ENCODE data around the gene RASA3.
A peak's percentile ranks its signal among the peaks of the same experiment; 100 is the strongest.

Gene RASA3

DNA sequence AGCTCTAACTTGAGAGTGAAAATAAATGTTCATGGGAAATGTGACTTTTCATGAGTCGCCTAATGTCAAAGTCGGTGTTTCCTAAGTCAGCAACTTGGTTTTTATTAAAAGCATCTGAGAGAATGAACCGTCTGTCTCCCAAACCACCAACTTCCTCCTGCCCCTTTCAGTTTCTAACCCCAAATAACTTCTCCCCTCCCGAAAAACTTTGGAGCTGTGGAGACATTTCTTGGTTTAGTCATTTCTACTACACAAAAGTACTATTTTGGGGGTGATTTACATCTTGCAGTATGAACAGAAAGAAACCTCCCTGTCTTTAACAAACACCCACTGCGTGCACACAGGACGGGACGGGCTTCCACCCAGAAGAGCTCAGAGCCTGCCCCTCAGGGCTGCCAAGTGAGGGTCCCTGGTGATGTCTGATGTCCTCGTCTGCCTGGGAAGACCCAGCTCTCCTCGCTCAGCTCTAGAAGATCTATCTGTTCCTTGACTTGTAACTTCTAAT lies 65.0 kb downstream of the RASA3 start:
- peak in 1 of 2 experiments; percentile 59 for DNase-seq (ENCODE audit: low read depth in 2 of 2)

GRCh38 chr13:114066956-114067355 lies 65.5 kb downstream of the RASA3 start:
- DNase-seq (ENCODE audit: low read depth in 2 of 2): no peak

- no peak for DNase-seq (ENCODE audit: low read depth in 2 of 2)
These were observed 66.3 kb downstream of the RASA3 start for GRCh38 chr13:114065926-114066774.

- peak; percentile 90 to 92 for DNase-seq (ENCODE audit: low read depth in 2 of 2)
These were observed 67.1 kb downstream of the RASA3 start for GRCh38 chr13:114065141-114065925.

DNA sequence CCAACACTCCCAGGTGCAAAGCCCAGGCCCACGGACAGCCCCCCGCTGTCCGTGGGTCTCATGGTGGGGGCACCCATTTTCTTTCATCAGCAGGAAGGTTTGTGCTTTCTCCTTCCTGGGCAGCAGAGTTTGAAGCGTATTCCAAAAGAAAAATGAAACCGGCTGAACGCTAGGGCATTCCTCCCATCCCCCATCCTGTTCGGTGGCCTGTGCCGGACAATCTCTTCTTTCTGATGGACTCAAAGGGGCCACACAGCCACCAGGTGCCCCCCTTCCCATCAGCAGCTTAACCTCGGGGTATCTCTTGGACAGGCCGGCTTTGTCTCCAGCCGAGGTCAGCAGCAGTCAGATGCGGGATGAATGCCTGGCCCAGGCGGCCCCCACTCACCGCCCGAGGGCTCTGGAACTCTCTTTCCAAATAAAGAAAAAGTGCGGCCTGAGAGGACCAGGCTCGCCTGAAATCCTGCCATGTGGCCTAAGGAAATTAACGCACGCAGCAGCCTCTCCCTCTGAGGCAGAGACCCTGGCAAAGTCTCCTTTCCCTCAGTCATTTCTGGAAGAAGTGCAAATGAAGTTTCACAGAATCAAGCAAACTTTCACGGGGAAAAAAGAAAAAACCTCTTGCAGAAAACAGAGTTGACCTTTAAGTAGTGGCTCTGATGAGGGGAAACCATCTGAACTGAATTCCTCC lies 67.8 kb downstream of the RASA3 start:
- DNase-seq (ENCODE audit: low read depth in 2 of 2): no peak

- DNase-seq (ENCODE audit: low read depth in 2 of 2): peak in 1 of 2 experiments; percentile 40
These were observed 68.6 kb downstream of the RASA3 start for GRCh38 chr13:114063545-114064449.

DNA sequence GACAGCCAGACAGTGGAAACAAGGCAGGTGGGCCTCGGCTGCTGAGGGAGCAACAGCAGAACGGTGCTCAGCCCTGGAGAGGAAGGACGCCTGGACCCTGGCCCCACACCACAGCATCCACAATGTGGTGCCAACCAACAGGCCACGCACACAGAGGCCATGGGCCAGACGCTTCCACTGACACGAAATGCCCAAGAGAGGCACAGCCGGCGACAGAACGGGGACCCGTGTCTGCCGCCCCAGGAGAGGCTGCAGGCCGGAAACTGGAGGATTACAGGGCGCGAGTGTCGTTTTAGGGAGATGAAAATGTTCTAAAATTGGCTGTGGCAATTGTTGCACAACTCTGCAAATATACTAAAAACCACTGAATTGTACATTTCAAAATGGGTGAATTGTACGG lies 69.7 kb downstream of the RASA3 start:
- no peak for DNase-seq (ENCODE audit: low read depth in 2 of 2)

- DNase-seq (ENCODE audit: low read depth in 2 of 2): no peak
These were observed 70.1 kb downstream of the RASA3 start for GRCh38 chr13:114062341-114062740.

- DNase-seq (ENCODE audit: low read depth in 2 of 2): no peak
These were observed 70.7 kb downstream of the RASA3 start for GRCh38 chr13:114061744-114062143.

DNA sequence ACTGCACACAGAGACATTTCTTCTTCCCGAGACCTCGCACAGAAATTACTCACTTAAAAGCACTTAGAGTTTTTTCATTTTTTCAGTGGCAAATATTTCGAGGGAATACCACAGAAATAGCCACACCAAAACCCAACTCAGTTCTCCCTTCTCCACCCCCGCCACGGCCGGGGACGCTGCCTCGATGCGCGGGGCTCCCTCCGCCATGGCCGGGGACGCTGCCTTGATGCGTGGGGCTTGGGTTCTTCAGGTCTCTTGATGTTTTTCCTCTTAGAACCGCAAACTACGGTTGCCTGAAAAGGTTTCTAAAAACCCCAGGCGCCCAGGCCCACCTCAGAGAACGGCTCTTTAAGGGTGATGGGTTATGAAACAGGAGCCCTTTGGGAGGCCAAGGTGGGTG lies 71.4 kb downstream of the RASA3 start:
- no peak for DNase-seq (ENCODE audit: low read depth in 2 of 2)

DNA sequence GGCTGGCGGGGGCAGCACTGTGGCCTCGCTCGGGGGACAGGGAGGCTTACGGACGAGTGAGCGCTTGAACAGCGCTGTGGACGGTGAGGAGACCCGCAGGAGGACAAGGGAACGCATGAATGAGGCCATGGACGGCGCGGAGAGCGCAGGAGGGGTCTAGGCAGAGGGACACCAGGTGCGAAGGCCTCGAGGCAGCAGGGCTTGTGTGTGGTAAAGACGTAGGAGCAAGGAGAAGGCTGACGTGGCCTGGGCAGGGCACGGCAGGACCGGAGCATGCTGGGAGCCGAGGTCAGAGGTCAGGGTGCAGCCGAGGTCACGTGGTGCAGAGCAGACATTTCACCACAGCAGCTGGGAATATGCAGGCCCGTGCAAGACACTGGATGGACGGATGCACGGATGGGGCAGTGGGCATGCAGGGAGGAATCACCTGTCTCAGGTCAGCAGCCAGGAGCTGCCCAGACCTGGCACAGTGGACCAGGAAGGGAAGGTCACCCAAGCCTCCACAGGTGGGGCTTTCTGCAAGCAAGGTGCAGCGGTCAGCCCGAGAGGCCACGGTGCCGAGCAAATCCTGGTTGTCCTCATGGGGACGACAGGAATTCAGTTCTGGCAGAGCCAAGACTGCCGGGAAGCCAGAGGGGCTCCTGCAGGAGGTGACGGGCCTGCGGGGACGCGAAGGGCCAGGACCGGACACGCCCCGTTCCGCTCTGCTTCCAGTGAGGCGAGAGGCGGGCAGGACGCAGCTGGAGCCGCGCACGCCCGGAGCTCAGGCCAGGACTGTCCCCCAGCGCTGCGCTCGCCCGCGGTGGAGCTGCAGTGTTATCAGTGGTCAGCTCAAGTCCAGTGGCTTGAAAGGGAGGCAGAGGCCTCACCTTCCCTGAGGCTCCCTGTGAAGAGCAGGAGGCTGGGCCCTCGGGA lies 72.2 kb downstream of the RASA3 start:
- DNase-seq (ENCODE audit: low read depth in 2 of 2): no peak

DNA sequence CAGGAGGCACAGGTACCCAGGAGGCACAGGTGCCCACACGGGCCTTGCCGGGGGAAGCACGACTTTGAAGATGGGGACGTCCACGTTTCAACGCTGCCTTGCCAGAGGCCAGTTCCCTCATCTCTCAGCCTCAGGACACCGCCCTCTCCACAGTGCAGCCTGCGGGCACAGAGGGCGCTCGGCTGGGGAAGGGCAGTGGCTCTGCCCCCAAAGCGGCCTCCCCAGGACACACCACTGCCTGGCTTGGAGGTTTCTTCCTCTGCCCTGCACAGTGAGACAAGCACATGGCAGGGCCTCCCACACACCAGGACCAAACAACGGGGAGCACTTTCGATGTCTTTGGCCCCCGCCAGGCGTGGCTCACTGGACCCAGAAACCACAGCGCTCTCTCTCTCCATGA lies 73.0 kb downstream of the RASA3 start:
- no peak for DNase-seq (ENCODE audit: low read depth in 2 of 2)

- DNase-seq (ENCODE audit: low read depth in 2 of 2): no peak
These were observed 74.2 kb downstream of the RASA3 start for GRCh38 chr13:114058051-114058867.

DNA sequence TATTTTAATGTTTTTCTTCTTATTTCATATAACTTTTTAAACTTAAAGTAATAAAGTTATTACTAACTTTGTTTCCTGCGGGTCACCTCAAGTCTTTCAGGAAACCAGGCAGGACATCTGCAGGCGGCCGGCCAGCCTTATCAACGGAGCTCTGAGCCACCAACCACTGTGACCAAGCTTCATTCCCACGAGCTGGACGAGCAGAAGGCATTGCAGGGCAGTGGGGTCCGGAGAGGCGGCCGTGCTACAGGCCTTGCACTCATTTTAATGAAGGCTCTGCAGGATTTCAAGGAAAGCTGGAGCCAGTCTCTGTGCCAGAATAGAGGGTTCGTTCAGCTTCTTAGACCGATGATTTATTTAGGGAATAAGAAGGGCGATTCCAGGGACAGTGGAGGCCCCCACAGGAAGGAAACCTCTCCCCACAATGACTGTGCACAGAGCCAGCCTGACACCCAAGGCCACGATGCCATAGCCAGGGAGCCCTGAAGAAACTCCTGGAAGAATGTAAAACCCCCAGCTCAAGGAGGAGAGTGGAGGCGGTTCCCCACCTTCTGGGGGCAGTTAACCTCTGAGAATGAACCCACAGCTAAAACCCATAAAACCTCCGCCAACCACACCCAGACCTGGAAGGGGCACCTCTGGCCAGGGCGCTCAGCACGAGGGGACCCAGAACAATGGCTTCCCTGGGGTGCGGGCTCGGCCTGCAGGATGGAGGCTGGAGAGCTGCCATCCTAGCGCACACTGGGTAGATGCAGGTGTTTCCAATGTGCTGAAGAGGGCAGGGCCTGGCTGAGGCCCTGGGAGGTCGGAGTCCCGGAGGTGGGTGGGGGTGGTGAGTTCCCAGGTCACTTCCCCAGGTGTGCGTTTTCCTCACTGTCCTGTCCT lies 75.0 kb downstream of the RASA3 start:
- no peak for DNase-seq (ENCODE audit: low read depth in 2 of 2)

DNA sequence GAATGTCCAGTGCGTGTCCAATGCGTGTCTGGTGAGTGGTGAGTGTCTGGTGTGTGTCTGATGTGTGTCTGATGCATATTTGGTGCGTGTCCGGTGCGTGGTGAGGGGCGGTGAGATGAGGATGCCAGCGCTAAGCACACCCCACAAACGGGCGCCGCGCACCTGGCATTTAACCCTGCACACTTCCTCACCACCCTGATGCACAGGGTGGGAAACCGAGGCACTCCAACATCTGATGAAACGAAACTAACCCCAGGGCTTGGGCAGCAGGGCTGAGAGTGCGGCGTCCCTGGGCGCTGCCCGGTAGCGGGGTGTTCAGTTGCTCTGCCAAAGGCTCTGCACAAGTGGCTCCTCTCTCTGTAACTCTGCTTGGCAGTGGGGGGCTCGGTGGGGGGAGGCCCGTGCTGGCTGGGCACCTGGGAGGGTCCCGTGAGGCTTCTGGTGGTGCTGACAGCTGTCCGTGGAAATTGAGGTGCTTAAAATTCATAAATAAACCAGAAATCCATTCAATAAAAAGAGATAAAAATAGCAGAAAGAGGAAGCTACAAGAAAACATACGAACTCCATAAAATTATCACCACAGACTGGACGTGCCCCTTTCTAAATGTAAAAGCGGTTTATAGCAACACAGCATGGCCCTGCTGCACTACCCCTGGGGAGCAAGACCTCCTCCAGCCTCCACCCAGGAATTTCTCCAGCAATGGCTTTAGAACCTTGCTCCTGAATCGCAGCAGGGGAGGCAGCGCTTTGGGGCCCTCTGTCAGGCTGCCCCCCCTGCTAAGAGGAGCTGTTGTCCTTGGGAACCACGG lies 76.0 kb downstream of the RASA3 start:
- no peak for DNase-seq (ENCODE audit: low read depth in 2 of 2)

- DNase-seq (ENCODE audit: low read depth in 2 of 2): no peak
These were observed 76.7 kb downstream of the RASA3 start for GRCh38 chr13:114055766-114056165.

DNA sequence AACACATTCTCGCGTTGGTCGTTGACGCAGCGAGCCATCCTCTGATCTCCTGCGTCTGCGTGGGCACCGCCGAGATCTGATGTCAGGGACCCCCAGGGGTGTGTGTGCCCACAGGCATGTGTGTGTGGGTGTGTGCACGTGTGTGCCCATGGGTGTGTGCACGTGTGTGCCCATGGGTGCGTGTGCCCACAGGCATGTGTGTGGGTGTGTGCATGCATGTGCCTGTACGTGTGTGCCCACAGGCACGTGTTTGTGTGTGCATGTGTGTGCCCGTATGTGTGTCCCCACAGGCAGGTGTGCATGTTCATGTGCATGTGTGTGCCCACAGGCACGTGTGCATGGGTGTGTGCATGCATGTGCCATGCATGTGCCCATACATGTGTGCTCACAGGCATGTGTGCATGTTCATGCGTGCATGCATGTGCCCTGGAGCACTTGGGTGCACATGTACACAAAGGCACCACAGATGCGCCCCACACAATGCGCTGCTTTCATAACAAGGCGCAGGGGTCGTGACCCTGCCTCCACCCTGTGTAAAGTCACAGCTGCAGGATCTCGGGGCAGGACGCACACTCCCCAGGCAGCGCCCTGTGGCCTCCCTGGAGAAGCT lies 77.5 kb downstream of the RASA3 start:
- no peak for DNase-seq (ENCODE audit: low read depth in 2 of 2)
